A549 treated with dexamethasone at 1 μM for 4 hours (cell line): Measurements from ENCODE around the gene DDX4. TPM values are rescaled to one million over a fixed set of nuclear protein-coding genes. Genes with fewer than 3 reads are reported as not detected.

Experiments
- total RNA-seq: library from RNA; stranded (reverse); fragments of 200-300 nt; extraction: Qiagen RNA extraction; gene quantifications from 5 replicates; pipeline ENCODE4 v1.2.3, GENCODE V29; 2022

The DDX4 gene
- 0.05 to 0.08 TPM in 2 of 5 replicates, not detected in the others for total RNA-seq

DNA sequence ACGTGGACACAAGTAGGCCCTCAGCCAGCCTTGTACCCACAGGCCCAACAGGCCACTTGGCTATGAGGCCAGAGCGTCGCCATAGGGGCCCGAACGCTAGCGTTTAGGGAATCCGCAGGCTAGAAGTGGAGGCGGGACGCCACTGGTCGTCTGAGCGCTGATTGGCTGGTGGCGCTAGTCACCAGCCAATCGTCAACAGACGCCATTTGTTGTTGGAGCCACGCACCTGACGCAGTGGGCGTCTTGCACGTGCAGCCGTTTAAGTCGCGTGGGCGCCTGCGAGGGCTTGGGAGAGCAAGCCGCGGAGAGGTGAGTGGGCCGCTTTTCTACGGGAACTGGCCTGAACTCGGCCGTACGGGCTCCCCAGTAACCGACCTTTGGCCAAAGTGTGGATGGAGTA lies at the start of gene DDX4:
DDX4 (plus strand) TSS at position 269 of the 400 bp plus-strand sequence. CDS start 903 bp downstream, outside the sequence.

DNA sequence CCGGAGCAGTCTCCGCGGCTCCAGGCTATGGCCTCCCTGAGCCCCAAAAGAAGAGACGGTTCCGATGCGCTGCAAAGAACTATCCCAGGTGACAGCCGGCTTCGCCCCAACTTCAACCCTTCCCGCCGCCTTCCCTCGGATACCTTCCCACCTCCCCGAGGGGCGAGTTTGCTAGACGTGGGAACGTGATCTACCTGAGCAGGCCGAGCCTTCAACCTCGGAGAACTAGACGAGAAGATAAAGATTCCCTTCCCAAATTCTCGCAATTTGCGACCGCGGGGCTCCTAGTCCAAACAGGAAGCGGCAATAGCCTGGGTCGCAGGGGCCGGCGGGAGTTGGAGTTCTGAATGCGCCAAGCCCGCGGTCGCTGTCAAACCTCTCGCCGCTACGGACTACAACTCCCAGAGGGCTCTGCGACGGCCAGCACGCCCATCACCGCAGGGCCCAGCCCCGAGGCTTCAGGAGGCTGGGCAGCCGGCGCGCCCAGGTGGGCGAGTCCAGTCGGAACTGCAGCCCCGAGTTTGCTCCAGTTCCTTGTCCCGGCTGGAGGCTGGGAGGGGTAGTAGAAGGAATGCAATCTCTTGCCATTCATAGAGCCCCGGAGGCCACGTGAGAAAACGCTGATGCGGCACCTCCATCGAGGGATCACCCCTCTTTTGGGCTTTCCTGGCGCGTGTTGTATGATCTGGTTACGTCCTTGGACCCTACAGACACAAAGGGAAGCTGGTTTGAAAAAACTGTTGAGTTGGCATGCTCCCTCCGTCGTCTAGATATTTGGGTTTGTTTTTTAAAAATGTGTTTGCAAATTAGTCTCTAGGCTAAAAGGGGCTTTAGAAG lies 25.6 kb upstream of the DDX4 start, which contains the start of gene SLC38A9:
SLC38A9 (minus strand) TSS at position 302 of the 837 bp plus-strand sequence. CDS start 14,366 bp downstream, outside the sequence.

DNA sequence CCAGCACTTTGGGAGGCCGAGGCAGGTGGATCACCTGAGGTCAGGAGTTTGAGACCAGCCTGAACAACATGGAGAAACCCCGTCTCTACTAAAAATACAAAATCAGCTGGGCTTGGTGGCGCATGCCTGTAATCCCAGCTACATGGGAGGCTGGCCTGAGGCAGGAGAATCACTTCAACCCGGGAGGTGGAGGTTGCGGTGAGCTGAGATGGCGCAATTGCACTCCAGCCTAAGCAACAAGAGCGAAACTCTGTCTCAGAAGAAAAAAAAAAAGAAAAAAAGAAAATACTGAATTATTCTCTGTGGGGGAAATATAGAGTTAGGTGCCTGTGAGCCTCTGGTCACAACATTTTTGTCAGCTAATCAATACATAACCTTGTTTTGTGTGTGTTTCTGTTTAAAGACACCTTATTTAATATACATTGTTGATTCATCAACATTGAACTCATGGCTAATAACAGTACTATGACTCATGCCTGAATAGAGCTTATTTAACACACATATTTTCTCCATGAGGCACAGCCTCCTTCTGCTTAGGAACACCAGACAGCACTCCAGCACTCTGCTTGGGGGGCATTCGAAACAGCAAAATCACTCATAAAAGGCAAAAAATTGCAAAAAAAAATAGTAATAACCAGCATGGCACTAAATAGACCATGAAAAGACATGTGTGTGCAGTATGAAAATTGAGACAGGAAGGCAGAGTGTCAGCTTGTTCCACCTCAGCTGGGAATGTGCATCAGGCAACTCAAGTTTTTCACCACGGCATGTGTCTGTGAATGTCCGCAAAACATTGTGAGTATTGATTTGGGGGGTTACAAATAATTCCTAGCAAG lies 113.2 kb downstream of the DDX4 start, which contains the start of gene IL31RA:
IL31RA (plus strand) TSS at position 519 of the 836 bp plus-strand sequence; CDS start at position 733, 214 bp downstream.

Other genes starting within 250 kb of the DDX4 start
- 27.5 to 37.2 TPM (median 34.4 TPM) in 5 replicates for gene PLPP1, start 203.1 kb upstream of the DDX4 start, total RNA-seq
- gene SLC38A9, start 25.7 kb upstream of the DDX4 start, total RNA-seq = 19.9 to 26.2 TPM (median 25.3 TPM) in 5 replicates
- gene IL31RA, start 113.3 kb downstream of the DDX4 start, total RNA-seq = 0.86 to 1.6 TPM (median 1.4 TPM) in 5 replicates